HepG2 (cell line): ENCODE data around the gene AMDHD1. TPM values are rescaled to one million over a fixed set of nuclear protein-coding genes. Genes with fewer than 3 reads are reported as not detected.

Source experiments
- ATAC-seq: fragments of 200-7000 bp; cut with Tn5 transposase; 3 replicates; pipeline ENCODE4 v1.9.1; 2020; ENCODE audit warnings: mild to moderate bottlenecking, moderate library complexity
- BruUV-seq: library from RNA; stranded (reverse); fragments of 400-500 nt; replicated peaks from 2 replicates; lab custom pipeline; 2021; lab: Mats Ljungman, UMichigan
- CTCF ChIA-PET: fragments of 300-600 bp; formaldehyde crosslinking; extraction: SDS; loops from one replicate; lab custom pipeline; 2021; ENCODE audit warnings: low total read pairs, inconsistent platforms, low intra/inter-chr PET ratio; lab: Yijun Ruan, JAX
- POLR2A ChIA-PET: fragments of 350-600 bp; sonication (Branson Sonifier 250); formaldehyde crosslinking; loops from one replicate; lab custom pipeline; 2020; ENCODE audit warnings: antibody characterized with exemption, inconsistent platforms; lab: Yijun Ruan, JAX
- DNase-seq: peaks from one replicate; pipeline ENCODE4 v3.0.0-alpha.2; 2015; ENCODE audit warnings: low spot score
- FAIRE-seq: peaks from 3 replicates; lab custom pipeline; 2011; peaks lifted over from hg19 to GRCh38; lab: Jason Lieb, UNC
- H2AFZ ChIP-seq: one replicate; pipeline ENCODE4 v1.6.1; 2011; ENCODE audit warnings: low read length, inconsistent platforms
- H3K27ac ChIP-seq: fragments of 300-600 bp; 3 replicates; pipeline ENCODE4 v1.8.0; 2011; ENCODE audit warnings: mixed run types, mild to moderate bottlenecking, mixed read lengths, low read length, inconsistent platforms; ENCODE audit not compliant: insufficient read depth; ENCODE audit errors: extremely low read length
- H3K27me3 ChIP-seq, 2 experiments: fragments of 200-600 bp in 1 of 2; 2 replicates in 1 of 2; 3 replicates in 1 of 2; pipeline versions ENCODE4 v1.6.0 to v1.8.0; 2011; ENCODE audit warnings: low read length in 2 of 2, mild to moderate bottlenecking in 2 of 2, moderate library complexity in 2 of 2, inconsistent platforms in 1 of 2; ENCODE audit not compliant: insufficient read depth in 2 of 2, control insufficient read depth in 1 of 2
- H3K36me3 ChIP-seq, 2 experiments: fragments of 200-600 bp in 1 of 2; replicated peaks in 1 of 2; 2 replicates in 1 of 2; 3 replicates in 1 of 2; pipeline versions ENCODE4 v1.5.1 to v1.8.0; 2011; ENCODE audit warnings: low read length in 2 of 2, inconsistent platforms in 1 of 2; ENCODE audit not compliant: insufficient read depth in 2 of 2, control insufficient read depth in 1 of 2
- H3K4me1 ChIP-seq: 2 replicates; pipeline ENCODE4 v1.5.1; 2012; ENCODE audit warnings: low read length, inconsistent platforms; ENCODE audit not compliant: insufficient read depth
- H3K4me2 ChIP-seq: 2 replicates; pipeline ENCODE4 v1.6.0; 2011; ENCODE audit warnings: low read depth, low read length, inconsistent platforms
- H3K4me3 ChIP-seq, 3 experiments: fragments of 200-600 bp in 1 of 3; sonication (generic), shearing (Covaris generic) in 1 of 3; replicated peaks in 1 of 3; 2 replicates each; pipeline ENCODE4 v1.5.1; 2011 to 2016; ENCODE audit warnings: low read length in 3 of 3, inconsistent platforms in 2 of 3, low read depth in 2 of 3, mild to moderate bottlenecking in 2 of 3, control low read depth in 1 of 3, mixed read lengths in 1 of 3; ENCODE audit not compliant: insufficient read depth in 1 of 3
- H3K79me2 ChIP-seq: one replicate; pipeline ENCODE4 v1.6.1; 2011; ENCODE audit warnings: low read length, inconsistent platforms; ENCODE audit not compliant: insufficient read depth
- H3K9ac ChIP-seq: 2 replicates; pipeline ENCODE4 v1.6.0; 2011; ENCODE audit warnings: mild to moderate bottlenecking, low read depth, low read length, inconsistent platforms; ENCODE audit not compliant: insufficient read depth
- H3K9me3 ChIP-seq: 2 replicates; pipeline ENCODE4 v1.5.1; 2012; ENCODE audit warnings: mild to moderate bottlenecking, low read length
- H4K20me1 ChIP-seq: 2 replicates; pipeline ENCODE4 v1.6.0; 2011; ENCODE audit warnings: inconsistent platforms, mild to moderate bottlenecking, low read length, moderate library complexity; ENCODE audit not compliant: insufficient read depth
- AGO2 ChIP-seq: fragments of 200-400 bp; formaldehyde crosslinking; optimal IDR thresholded peaks from 2 replicates; pipeline ENCODE3; 2017; ENCODE audit warnings: mild to moderate bottlenecking, low read depth, low read length, moderate library complexity
- ATF5 ChIP-seq: sonication (generic); formaldehyde crosslinking; IDR thresholded peaks from 2 replicates; pipeline ENCODE4 v1.4.0; 2020; ENCODE audit warnings: mild to moderate bottlenecking, low read depth, missing genetic modification reagents
- FOXO1 ChIP-seq: sonication (generic); formaldehyde crosslinking; IDR thresholded peaks from 2 replicates; pipeline ENCODE4 v1.4.0; 2020; ENCODE audit warnings: missing genetic modification reagents
- GTF2F1 ChIP-seq: fragments of 150-350 bp; IDR thresholded peaks from 2 replicates; pipeline ENCODE4 v1.6.1; 2014; ENCODE audit warnings: low read length
- HMGA1 ChIP-seq: sonication (generic); formaldehyde crosslinking; conservative IDR thresholded peaks from 2 replicates; pipeline ENCODE4 v1.4.0; 2020; ENCODE audit warnings: missing genetic modification reagents
- KMT2B ChIP-seq: IDR thresholded peaks from 2 replicates; pipeline ENCODE4 v1.6.1; 2016; ENCODE audit warnings: missing genetic modification reagents, missing compliant biosample characterization
- STAT5B ChIP-seq: sonication (generic); formaldehyde crosslinking; IDR thresholded peaks from 2 replicates; pipeline ENCODE4 v1.4.0; 2020; ENCODE audit warnings: missing genetic modification reagents
- SUZ12 ChIP-seq: fragments of 150-350 bp; IDR thresholded peaks from 2 replicates; pipeline ENCODE4 v1.6.1; 2014; ENCODE audit warnings: low read depth, low read length
- ZNF225 ChIP-seq: sonication (generic); formaldehyde crosslinking; IDR thresholded peaks from 2 replicates; pipeline ENCODE4 v1.4.0; 2020; ENCODE audit warnings: mild to moderate bottlenecking, missing genetic modification reagents
- ZNF264 ChIP-seq: sonication (generic); formaldehyde crosslinking; IDR thresholded peaks from 2 replicates; pipeline ENCODE4 v1.4.0; 2020; ENCODE audit warnings: missing genetic modification reagents
- ZNF883 ChIP-seq: sonication (generic); formaldehyde crosslinking; IDR thresholded peaks from 2 replicates; pipeline ENCODE4 v1.5.1; 2020; ENCODE audit warnings: mild to moderate bottlenecking, missing genetic modification reagents; ENCODE audit errors: not compliant biosample characterization
- in situ Hi-C: cut with HindIII; loops from 2 replicates; pipeline ENCODE4 v1.10.0; 2017; ENCODE audit warnings: low pct_unique_long_range_greater_than_20kb; ENCODE audit not compliant: extremely low pct_ligation_motif_present
- intact Hi-C: fragments of 100-400 bp; cut with micrococcal nuclease; formaldehyde crosslinking; loops from one replicate; pipeline ENCODE4 v1.10.0; 2022; ENCODE audit not compliant: unreplicated experiment
- polyA plus RNA-seq, 8 experiments: library from polyadenylated mRNA; depleted of rRNA in 3 of 8; stranded (reverse) in 7 of 8; unstranded in 1 of 8; fragments of >200 nt; fragmentation: Illumina TruSeq in 4 of 8; extraction: Trizol in 4 of 8; gene quantifications; 2 replicates each; pipeline versions ENCODE4 v1.2.1 to v1.2.3, GENCODE V29; 2011 to 2016; ENCODE audit warnings: low read depth in 4 of 8, missing spikeins in 1 of 8, mixed read lengths in 1 of 8; ENCODE audit not compliant: insufficient read depth in 1 of 8
- total RNA-seq, 5 experiments: library from RNA; depleted of rRNA; stranded (reverse); fragments of >200 nt; fragmentation: Illumina TruSeq; extraction: Trizol; gene quantifications; 2 replicates each; pipeline ENCODE4 v1.2.3, GENCODE V29; 2016; ENCODE audit warnings: low read depth in 1 of 5
- TF ChIP-seq, protein P1 (sequence below): sonication (generic); formaldehyde crosslinking; IDR thresholded peaks from 2 replicates; pipeline ENCODE4 v1.8.0; 2023; ENCODE audit warnings: mild to moderate bottlenecking, missing genetic modification reagents

AMDHD1 gene
- total and polyA plus RNA-seq, 2 of the 13 experiments (the other 11 are each of a cell fraction or from before 2014, with no cell fraction given): 6.5 to 29.6 TPM

GRCh38 chr12:95951515-95951914 is 8.4 kb downstream of the AMDHD1 start:
- no peak for TF ChIP-seq ZNF225 (CRISPR knock-in tag)
- TF ChIP-seq FOXO1: no peak
- no peak for TF ChIP-seq STAT5B (CRISPR knock-in tag)
- no peak for TF ChIP-seq GTF2F1
- TF ChIP-seq AGO2: no peak
- TF ChIP-seq ZNF264: no peak
- no peak for TF ChIP-seq ATF5 (CRISPR knock-in tag)
- TF ChIP-seq KMT2B: no peak
- TF ChIP-seq, protein P1, sequence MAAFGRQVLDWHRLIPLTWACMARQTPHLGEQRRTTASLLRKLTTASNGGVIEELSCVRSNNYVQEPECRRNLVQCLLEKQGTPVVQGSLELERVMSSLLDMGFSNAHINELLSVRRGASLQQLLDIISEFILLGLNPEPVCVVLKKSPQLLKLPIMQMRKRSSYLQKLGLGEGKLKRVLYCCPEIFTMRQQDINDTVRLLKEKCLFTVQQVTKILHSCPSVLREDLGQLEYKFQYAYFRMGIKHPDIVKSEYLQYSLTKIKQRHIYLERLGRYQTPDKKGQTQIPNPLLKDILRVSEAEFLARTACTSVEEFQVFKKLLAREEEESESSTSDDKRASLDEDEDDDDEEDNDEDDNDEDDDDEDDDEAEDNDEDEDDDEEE (CRISPR knock-in tag): no peak
- TF ChIP-seq SUZ12: no peak
- TF ChIP-seq HMGA1 (CRISPR knock-in tag): no peak
- no peak for TF ChIP-seq ZNF883 (CRISPR knock-in tag)
- ATAC-seq (no peak), FAIRE-seq (no peak), DNase-seq (no peak)
- Histone ChIP-seq H3K4me1 (peaks cover 55% of the 10 kb centered on the region), H3K27ac (no peak overlapping the region), H3K4me2 (no peak overlapping the region), H4K20me1 (no peaks in the 10 kb centered on the region), H3K9ac (no peak overlapping the region), H3K9me3 (no peaks in the 10 kb centered on the region), H3K36me3 (peaks cover 0 to 1% of the 10 kb centered on the region in 2 experiments; a peak in 2 of 5 replicates), H3K79me2 (no peaks in the 10 kb centered on the region), H3K4me3 (no peak overlapping the region), H3K27me3 (no peaks in the 10 kb centered on the region), H2AFZ (no peak overlapping the region)
- in situ Hi-C loops (no loop called here), intact Hi-C loops (loop anchor here (10.0 kb wide), 1 partner anchor 127 kb away; no protein-coding TSS in a partner anchor)
- ChIA-PET POLR2A (no interaction called here), CTCF (no interaction called here)
- no TSS peak for BruUV-seq
